HG02870 (cell line): ENCODE results near the gene RNF166.

ENCODE experiments used
- ATAC-seq: cut with Tn5 transposase; IDR thresholded peaks from one replicate; pipeline ENCODE4 v1.9.1; 2021; ENCODE audit warnings: mild to moderate bottlenecking, moderate library complexity; ENCODE audit not compliant: unreplicated experiment

The RNF166 gene

DNA sequence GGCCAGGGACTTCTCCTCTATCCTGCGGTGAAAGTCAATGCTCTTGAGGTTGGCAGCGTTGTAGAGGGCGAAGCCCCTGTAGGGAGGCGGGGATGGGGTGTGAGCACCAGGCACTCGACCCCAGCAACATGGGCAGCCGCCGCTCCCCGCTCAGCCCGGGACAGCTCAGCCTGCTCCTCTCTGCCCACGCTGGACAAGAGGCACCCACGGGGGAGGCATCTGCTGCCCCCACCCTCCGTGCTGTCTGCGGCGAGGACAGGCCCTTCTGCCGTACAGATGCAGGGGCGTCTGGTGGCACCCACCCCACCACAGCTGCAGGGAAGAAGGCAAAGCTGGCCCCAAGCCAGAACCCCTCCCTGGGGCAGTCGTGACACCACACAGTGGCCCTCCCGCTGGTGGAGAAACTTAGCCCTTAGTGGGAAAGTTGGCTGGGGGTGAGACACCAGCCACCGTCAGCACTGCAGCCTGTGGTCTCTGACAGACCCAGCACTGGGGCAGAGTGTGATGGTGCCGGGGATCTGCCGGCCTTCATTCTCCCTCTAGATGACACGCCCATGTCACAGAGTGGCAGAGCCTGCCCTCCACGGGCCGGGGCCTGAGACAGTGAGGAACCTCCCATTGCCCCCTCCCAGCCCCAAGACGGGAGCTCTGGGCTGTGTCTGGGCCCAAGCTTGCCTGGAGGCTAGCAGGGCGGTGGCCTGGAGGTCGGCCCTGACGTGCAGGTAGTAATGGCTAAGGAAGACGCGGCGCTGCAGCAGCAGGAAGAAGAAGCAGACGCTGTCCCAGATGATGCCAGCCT, 19.6 kb upstream of the RNF166 start:
- ATAC-seq = no peak

DNA sequence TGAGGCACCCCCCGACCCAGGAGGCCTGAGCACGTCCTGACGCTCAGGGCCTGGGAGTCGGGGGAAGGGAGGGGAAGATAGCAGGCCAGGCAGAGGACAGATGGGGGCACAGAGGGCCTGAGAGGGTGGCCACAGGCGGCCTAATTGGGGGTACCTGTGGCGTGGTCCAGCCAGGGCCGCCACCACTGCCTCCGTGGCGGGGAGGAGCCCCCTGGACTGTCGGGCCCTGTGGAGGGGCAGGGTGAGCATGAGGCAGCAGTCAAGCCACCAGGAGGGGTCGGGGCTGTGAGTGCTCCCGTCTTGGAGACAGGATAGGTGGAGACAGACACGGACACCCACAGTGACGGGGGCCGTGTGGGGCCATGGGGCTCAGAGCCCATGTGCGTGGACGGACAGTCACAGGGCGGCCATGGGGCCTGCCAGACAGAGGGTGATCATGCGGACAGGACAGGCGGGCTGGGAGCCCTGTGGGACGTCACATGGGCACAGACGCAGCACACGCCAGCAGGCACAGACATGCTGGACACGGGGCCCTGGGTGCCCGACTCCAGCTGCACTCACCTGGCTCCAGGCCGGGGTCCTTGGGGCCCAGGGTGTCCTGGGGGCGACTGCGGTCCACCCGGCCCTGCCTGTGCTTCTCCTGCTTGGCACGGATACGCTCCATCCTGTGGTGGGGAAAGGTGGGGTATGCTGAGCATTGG, 18.8 kb upstream of the RNF166 start:
- no peak for ATAC-seq

DNA sequence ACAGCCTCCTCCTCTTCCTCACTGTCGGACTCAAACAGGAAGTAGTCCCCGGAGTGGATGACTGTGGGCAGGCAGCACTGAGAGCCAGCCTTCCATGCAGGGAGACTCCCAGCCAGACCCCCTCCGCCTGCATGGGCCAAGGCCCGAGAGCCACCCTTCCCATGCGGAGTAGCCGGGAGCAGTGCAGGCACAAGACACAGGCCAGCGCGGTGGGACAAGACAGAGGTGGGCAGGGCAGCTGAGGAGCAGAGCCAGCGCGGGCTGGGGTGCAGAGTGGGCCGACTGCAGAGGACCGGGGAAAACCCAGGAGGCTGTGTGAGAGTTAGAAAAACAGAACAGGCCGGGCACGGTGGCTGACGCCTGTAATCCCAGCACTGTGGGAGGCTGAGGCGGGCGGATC, 17.7 kb upstream of the RNF166 start:
- no peak for ATAC-seq

DNA sequence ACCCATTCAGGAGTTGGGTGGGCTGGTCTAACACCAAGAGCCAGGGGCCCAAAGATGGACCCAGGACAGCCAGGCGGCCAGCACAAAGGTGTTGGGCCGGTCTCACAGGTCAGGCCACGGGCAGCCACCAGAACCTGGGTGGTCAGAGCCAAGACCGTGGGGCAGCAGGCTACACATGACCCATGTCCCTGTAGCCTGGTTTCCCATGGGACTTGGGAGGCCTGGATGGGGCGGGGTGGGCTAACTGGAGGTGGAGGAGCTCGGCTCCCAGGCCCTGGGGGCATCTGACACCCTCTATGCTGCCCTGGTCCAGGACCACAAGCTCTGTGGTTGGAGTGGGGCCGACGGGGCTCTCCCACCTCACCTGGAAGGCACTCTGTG, 17.3 kb upstream of the RNF166 start:
- ATAC-seq = no peak

DNA sequence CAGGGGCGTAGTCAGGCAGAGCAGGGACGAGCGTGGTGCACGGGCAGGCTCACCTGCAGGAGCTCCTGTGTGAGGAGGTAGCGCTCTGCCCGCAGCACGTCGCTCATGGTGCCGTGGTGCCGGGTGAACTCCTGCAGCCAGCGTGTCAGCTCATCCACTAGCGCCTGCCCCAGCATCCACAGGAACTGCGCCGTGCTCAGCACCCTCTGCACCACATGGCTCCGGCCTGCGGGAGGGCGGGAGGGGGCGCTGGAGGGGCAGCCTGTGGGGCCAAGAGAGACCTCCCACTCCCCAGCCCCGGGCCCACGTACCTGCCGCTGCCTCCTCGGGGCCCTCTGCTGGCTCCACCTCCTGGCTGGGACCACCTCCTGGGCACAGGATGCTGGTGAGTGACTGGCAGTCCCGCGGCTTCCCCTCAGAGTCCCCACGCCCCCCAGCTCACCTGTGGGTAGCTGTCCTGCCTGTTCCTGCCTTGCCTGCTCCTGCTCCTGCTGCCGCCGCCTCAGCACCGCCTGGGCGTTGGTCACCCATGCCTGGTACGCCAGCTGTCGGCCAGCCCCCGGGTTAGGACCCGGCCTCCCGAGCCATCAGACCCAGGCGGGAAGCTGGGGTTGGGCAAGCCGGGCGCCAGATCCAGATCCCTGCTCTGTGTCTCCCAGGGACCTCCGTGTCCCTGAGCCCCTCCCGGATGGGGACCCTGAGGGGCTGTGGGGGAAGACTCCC, 16.7 kb upstream of the RNF166 start:
- no peak for ATAC-seq

DNA sequence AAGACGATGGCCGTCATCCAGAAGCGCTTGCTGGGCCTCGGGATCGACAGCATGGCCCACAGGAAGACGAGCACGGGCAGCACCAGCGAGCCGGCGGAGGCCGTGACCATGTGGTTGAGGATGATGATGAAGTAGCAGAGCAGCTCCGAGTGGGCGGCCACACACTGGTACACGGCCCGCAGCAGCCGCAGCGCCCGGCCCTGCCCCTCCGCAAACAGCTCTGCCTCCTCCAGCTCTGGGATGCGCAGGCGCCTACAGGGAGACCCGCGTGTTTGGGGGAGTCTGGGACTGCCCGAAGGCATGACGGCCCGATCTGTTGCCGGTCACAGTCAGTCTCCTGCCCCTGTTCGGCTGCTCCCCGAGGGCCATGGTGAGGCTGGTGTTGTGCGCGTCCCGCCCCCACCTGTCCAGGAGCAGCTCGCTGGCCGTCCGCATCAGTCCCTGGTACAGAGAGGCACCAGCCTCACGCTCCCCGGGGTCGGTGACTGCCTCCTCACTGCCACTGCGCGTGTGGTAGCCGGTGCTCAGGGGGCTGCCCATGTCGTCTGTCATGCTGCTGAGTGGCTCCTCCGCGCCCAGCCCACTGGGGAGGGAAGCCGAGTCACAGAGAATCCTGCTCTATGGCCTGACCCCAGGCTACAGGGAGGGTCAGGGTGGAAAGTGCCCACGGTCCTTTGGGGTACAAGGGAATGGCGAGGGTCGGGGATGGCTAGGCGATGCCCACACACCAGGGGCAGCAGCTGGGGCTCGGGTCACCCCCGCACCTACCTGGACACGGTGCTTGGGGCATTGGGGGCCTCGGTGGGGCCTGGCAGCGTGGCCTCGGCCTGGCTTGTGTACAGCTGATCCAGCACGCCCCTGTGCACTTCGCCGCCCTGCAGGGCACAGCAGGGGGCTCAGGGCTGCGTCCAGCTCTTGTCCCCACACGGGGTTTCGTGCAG, 15.9 kb upstream of the RNF166 start:
- ATAC-seq = no peak

DNA sequence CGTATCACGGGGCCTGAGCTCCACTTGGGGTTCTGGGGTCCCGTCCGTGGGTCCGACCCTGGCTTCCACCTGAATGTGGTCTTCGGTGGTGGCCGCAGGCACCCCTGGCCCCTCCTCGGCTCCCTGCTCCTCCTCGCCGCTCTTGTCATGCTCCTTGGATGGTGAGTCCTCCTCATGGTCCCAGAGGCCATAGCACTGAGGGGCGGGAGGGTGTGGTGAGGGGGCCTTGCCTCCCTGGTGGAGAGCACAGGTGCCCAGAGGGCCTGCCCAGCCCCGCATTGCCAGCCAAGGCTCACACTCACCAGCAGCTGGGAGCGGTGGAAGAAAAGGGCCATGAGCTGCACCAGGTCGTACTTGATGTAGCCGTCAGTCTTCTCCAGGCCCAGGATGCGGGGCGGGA, 15.0 kb upstream of the RNF166 start:
- no peak for ATAC-seq

DNA sequence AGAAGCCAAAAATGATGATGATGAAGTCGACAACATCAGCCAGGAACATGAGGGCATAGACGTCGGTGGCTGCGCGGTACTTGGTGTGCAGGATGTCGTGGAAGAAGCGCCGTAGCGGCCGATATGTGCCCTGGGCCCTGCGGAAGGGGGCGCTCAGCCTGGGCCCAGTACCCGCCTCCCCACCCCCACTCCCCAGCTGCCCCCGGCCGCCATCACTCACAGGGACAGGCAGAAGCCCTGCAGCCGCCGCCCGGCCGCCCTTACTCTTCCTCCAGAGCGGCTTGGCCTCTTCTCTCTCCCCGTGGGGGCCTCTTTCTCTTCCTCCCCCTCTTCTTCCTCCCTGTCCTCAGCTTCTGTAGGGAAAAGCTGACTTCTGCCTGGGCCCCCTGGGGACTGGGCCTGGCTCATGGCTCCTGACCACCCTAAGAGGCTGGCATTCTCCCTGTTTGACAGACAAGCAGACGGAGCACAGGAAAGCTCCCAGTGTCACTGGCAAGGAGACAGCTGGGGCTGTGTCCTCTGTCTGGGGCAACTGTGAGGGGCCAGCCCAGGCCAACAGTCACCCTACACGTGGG, 14.3 kb upstream of the RNF166 start:
- ATAC-seq = no peak

DNA sequence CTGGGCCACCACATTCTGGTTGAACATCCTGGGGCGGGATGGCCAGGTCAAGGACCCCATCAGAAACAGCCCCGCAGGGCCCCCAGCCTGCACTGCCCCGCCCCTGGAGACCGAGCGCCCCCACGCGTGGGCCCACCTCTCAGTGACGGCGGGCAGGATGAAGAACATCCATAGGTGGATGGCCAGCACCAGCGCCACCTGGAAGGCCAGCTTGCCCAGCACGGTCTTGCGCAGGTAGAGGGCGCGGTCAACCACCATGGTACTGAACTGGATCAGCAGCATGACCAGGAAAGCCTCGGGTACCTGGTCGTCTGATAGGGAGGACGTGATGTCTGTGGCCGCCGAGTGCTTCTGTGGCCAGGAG, 13.7 kb upstream of the RNF166 start:
- ATAC-seq = no peak

DNA sequence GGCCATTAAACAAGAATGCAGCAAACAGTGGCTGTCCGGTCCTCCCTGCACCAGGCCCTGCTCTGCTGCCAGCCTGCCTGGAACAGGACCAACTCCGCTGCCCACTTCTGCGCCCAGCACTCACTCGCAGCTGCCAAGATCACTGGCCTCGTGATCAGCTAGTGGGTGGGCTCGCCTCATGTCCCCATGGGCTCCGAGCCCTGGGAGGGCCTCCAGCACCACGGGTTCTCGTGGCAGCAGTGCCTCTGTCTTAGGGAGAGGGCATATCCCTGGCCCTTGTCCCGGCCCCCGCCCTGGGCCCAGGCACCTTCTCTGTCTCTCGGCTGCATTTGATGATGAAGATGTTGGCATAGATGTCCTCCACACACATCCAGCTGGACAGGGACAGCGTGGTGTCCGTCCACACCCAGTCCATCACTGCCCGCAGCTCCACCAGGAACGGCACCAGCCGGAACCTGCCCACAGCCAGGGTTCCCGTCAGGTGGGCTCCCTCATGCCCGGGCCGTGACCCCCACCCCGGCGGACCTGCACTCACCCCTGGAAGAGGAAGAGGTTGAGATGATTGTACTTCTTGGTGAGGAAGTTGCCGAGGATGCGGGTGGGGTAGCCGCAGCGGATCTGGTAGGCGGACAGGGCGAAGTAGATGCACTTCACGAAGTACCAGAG, 13.2 kb upstream of the RNF166 start:
- no peak for ATAC-seq

DNA sequence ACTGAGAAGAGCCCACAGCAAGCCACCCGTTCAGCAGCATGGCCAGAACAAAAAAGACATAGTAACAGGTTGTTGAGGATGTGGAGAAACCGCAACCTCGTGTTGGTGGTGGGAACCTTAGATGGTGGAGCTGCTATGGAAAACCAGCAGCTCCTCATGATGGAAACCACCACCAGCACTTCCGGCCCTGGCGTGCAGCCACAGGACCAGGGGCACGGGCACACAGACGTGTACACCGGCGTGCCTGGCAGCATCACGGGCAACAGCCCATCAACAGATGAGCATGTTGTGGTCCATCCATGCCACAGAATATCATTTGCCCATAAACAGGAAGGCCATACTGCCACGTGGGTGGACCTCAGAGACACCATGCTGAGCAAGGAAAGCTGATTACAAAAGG, 12.0 kb upstream of the RNF166 start:
- no peak for ATAC-seq

DNA sequence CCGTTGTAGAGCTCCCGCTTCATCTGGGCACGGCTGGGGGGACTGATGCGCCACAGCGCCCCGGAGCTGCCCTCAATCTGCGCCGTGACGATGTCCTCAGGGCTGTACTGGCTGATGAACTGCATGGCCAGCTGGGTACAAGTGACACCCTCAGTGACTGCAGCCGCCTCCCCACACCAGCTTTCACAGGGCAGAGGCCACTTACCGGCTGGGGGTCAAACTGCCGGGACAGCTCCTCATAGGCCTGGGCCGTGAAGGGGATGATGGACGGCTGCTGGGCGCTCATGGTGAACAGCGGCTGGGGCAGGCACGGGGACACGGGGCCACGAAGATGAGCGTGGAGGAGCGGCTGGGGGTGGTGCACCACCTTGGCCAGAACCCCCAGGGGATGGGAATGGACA, 10.4 kb upstream of the RNF166 start:
- ATAC-seq = no peak

DNA sequence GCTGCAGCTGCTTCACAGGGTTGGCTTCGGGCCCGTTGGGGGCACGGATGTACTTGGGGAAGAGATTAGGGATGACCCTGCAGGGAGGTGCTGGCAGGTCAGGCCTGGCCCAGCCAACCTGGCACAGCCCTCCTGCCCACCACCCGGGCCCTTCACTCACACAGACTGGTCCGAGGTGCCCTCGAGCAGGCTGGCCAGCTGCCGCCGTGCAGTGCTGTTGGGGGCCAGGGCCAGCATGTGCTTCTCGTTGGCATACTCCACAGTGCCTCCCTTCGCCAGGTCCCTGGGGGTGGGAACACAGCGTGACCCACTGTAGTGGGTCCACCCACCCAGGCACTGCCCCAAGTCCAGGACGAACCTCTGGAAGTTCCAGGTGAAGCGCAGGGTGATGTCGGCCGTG, 10.0 kb upstream of the RNF166 start:
- ATAC-seq = no peak

DNA sequence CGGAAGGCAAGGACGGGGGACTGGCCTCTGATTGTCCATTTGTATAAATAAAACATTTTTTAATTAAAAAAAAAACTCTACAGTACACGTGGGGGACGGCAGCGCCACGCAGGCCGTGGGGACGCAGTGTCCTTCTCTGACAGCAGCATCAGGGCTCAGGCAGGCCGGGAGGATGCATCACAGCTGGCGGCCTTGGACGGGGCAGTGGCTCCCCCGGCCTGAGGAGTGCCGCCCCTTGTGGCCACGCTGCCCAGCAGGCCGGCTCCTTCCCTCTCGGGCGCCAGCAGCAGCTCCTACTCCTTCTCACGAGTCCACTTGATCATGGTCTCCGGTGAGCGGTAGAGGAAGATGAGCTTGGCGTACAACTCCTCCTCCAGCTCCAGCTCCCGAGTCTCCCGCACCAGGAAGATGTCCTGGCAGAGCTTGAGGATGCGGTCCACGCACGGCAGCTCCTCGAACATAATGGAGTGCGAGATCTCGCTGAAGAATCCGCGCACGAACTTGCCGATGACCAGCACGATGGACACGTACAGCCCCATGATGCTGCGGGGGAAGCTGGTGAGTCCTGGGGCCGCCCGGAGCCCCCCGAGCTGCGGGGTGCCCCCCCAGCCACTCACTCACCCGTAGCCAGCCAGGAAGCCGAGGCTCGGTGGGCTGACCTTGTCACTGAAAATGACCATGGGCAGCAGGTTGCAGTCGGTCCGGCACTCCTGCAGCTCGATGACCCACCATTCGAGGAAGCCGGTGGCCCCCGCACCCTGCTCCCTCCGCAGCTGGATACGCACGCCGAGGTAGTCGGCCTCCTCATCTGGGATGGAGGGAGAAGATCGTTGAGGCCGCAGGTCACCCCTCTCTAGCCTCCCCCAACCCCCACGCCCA, 9.3 kb upstream of the RNF166 start:
- ATAC-seq = no peak

DNA sequence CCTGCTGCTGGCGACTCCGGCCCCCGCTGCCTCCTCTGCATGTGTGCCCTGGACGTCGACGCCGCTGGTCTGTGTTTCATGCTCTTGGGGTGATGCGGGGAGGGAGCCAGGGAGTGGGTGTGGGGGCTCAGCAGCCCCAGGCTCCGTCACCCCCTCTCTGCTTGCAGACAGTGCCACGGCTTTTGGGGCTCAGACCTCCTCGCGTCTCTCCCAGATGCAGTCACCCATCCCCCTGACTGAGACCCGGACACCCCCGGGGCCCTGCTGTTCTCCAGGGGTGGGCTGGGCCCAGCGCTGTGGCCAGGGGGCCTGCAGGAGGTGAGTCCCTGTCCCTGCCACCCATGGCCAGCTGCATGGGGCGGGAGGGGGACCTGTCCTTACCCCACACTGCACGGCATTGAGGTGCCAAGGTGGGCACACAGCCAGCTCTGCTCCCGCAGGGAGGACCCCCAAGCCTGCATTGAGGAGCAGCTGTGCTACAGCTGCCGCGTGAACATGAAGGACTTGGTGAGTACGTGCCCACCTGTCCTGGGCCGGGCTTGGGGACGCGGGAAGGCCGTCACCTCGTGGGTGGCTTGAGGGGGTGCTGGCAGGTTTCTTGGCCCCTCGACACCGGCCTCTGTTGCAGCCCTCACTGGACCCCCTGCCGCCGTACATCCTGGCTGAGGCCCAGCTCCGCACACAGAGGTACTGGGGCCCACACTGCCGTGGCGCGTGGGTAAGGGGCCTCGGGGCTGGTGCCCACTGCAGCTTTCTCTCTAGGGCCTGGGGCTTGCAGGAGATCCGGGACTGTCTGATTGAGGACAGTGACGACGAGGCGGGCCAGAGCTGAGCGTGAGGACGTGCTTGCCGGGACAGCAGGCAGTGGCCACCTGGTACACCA, 8.5 kb upstream of the RNF166 start:
- no peak for ATAC-seq

DNA sequence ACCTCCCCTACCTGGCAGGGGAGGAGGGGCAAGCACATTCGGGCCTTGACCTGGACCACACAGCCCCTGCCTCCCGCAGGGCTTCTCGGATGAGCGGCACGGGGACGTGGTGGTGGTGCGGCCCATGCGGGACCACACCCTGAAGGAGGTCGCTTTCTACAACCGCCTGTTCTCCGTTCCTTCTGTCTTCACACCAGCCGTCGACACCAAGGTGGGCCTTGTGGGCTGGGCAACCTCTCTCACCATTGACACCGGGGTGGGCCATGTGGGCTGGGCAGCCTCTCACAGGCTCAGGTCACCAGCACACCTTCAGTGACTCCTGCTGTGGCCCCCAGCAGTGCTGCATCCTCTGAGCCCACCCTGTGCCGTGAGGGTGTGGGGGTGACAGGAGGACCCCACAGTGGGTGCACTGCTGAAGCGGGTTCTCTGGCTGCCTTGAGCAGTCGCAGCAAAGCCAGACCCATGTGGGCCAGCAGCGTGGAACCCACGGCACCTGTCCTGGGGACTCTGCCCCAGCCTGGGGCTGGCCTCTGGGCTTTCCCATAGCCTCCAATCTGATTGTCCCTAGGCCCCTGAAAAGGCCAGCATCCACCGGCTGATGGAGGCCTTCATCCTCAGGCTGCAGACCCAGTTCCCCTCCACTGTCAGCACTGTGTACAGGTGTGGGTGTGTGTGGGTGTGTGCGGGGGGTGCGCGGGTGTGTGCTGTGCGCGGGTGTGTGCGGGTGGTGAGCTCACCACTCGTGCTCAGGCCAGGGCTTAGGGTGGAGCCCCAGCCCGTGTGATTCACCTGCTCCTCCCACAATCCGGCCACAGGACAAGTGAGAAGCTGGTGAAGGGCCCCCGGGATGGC, 7.6 kb upstream of the RNF166 start:
- no peak for ATAC-seq

DNA sequence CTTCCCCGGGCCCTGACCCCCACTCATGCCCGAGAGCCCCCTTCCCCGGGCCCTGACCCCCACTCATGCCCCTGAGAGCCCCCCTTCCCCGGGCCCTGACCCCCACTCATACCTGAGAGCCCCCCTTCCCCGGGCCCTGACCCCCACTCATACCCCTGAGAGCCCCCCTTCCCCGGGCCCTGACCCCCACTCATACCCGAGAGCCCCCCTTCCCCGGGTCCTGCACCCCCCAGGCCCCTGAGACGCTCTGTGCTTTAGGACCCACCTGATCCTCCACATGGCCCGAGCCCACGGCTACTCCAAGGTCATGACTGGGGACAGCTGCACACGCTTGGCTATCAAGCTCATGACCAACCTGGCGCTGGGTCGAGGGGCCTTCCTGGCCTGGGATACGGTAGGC, 6.8 kb upstream of the RNF166 start:
- ATAC-seq = no peak
